ENCODE measurements around the gene CD300LD.

The CD300LD gene

DNA sequence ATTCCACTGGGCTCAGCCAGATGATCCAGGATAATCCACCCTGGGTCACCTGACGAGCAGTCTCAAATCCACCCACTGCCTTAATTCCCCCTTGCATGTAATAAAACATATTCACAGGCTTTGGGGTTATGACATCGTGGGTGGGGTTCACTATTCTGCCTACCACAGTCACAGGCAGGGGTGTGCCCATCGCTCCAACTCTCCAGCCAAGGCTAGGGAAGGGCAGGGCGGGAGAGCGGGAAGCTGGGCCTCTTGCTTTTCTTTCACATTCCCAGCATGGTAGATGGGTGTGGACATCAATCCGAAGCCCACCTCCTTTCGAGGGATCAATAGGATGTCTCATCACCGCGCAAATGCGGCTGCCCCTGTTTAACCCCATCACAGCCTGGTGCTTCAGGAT is 12.7 kb upstream of the CD300LD start:
- Histone ChIP-seq H3K4me1 (ENCODE audit: control insufficient read depth, low read length) (no peaks in the 10 kb centered on the region), H3F3A (ENCODE audit: control insufficient read depth, insufficient read depth) (no peaks in the 10 kb centered on the region), H3K9me3 (ENCODE audit: control insufficient read depth, insufficient read depth, low read length) (no peaks in the 10 kb centered on the region), H3K27ac (ENCODE audit: low read depth, low read length) (no peak overlapping the region), H3K4me2 (ENCODE audit: low read length) (no peak overlapping the region), H4K20me1 (ENCODE audit: control insufficient read depth, insufficient read depth, low read depth, low read length) (no peaks in the 10 kb centered on the region), H3K36me3 (ENCODE audit: control insufficient read depth, low read length) (no peaks in the 10 kb centered on the region), H3K27me3 (ENCODE audit: control insufficient read depth, low read length) (peaks cover 19% of the 10 kb centered on the region; the same call in 1 of the 2 replicates), H3K79me2 (ENCODE audit: control insufficient read depth, low read length) (no peaks in the 10 kb centered on the region), H3K9me2 (replicated peaks; ENCODE audit: control insufficient read depth, low read length) (no peaks in the 10 kb centered on the region), H3K4me3 (ENCODE audit: low read length) (no peak overlapping the region)
- TF ChIP-seq EZH2phosphoT487 (IDR thresholded peaks at IDR 0.05; ENCODE audit: borderline replicate concordance, low read length): no peak
- TF ChIP-seq, protein P1, sequence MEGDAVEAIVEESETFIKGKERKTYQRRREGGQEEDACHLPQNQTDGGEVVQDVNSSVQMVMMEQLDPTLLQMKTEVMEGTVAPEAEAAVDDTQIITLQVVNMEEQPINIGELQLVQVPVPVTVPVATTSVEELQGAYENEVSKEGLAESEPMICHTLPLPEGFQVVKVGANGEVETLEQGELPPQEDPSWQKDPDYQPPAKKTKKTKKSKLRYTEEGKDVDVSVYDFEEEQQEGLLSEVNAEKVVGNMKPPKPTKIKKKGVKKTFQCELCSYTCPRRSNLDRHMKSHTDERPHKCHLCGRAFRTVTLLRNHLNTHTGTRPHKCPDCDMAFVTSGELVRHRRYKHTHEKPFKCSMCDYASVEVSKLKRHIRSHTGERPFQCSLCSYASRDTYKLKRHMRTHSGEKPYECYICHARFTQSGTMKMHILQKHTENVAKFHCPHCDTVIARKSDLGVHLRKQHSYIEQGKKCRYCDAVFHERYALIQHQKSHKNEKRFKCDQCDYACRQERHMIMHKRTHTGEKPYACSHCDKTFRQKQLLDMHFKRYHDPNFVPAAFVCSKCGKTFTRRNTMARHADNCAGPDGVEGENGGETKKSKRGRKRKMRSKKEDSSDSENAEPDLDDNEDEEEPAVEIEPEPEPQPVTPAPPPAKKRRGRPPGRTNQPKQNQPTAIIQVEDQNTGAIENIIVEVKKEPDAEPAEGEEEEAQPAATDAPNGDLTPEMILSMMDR (IDR thresholded peaks at IDR 0.05; ENCODE audit: low read depth, low read length, poor library complexity, severe bottlenecking): no peak

DNA sequence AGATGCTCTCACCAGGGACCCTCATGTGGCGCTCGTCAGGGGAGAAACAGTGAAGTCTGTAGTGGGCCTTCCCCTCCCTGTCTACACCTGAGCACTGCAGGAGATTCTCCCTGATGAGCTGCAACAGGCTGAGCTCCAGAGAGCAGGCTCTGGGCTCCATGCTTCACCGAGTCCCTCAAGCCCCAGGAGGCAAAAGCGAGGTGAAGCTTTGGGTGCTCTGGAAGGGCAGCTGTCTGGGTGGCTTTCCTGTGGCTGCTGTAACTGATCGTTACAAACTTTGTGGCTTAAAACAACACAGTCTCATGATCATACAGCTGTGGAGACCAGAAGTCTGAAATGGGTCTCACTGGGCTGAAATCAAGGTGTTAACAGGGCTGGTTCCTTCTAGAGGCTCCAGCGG is 12.1 kb upstream of the CD300LD start:
- Histone ChIP-seq H3K27ac (ENCODE audit: low read depth, low read length) (no peak overlapping the region), H3K4me2 (ENCODE audit: low read length) (no peak overlapping the region), H4K20me1 (ENCODE audit: control insufficient read depth, insufficient read depth, low read depth, low read length) (no peaks in the 10 kb centered on the region), H3K4me3 (ENCODE audit: low read length) (no peak overlapping the region), H3F3A (ENCODE audit: control insufficient read depth, insufficient read depth) (no peaks in the 10 kb centered on the region), H3K36me3 (ENCODE audit: control insufficient read depth, low read length) (no peaks in the 10 kb centered on the region), H3K27me3 (ENCODE audit: control insufficient read depth, low read length) (peaks cover 19% of the 10 kb centered on the region; the same call in 1 of the 2 replicates), H3K9me3 (ENCODE audit: control insufficient read depth, insufficient read depth, low read length) (no peaks in the 10 kb centered on the region), H3K9me2 (replicated peaks; ENCODE audit: control insufficient read depth, low read length) (no peaks in the 10 kb centered on the region), H3K4me1 (ENCODE audit: control insufficient read depth, low read length) (peaks cover under 1% of the 10 kb centered on the region), H3K79me2 (ENCODE audit: control insufficient read depth, low read length) (no peaks in the 10 kb centered on the region)
- TF ChIP-seq, protein P1 (IDR thresholded peaks at IDR 0.05; ENCODE audit: low read depth, low read length, poor library complexity, severe bottlenecking): no peak
- no peak for TF ChIP-seq EZH2phosphoT487 (IDR thresholded peaks at IDR 0.05; ENCODE audit: borderline replicate concordance, low read length)

DNA sequence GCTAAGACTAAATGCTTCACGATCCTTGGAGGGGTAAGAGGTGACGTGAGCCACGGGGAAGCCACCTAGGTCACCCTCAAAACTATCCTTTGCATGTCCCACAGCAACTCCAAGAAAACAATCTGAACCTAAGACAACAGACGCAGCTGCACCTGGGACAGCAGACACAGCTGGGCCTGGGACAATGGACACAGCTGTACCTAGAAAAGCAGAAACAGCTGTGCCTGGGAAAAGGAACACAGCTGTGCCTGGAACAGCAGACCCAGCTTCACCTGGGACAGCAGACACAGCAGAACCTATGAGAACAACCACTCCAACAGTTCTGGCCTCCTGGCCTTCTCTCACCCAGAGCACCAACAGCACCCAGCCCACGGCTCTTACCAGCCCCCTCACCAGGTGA is 11.7 kb upstream of the CD300LD start:
- Histone ChIP-seq H3K36me3 (ENCODE audit: control insufficient read depth, low read length) (no peaks in the 10 kb centered on the region), H3K79me2 (ENCODE audit: control insufficient read depth, low read length) (no peaks in the 10 kb centered on the region), H4K20me1 (ENCODE audit: control insufficient read depth, insufficient read depth, low read depth, low read length) (no peaks in the 10 kb centered on the region), H3F3A (ENCODE audit: control insufficient read depth, insufficient read depth) (no peaks in the 10 kb centered on the region), H3K27ac (ENCODE audit: low read depth, low read length) (no peak overlapping the region), H3K4me2 (ENCODE audit: low read length) (no peak overlapping the region), H3K9me3 (ENCODE audit: control insufficient read depth, insufficient read depth, low read length) (no peaks in the 10 kb centered on the region), H3K27me3 (ENCODE audit: control insufficient read depth, low read length) (peaks cover 19% of the 10 kb centered on the region; the same call in 1 of the 2 replicates), H3K9me2 (replicated peaks; ENCODE audit: control insufficient read depth, low read length) (no peaks in the 10 kb centered on the region), H3K4me3 (ENCODE audit: low read length) (no peak overlapping the region), H3K4me1 (ENCODE audit: control insufficient read depth, low read length) (peaks cover 6% of the 10 kb centered on the region)
- TF ChIP-seq, protein P1 (IDR thresholded peaks at IDR 0.05; ENCODE audit: low read depth, low read length, poor library complexity, severe bottlenecking): no peak
